K562 (cell line): ENCODE data around the gene ADAT1. TPM values are rescaled to one million over a fixed set of nuclear protein-coding genes. Genes with fewer than 3 reads are reported as not detected.
A peak's percentile ranks its signal among the peaks of the same experiment; 100 is the strongest.

Source experiments
- AFF1 ChIP-seq, 2 experiments: fragments of 450-650 bp; IDR thresholded peaks; 2 replicates each; pipeline ENCODE4 v1.6.1; 2018; ENCODE audit warnings: mild to moderate bottlenecking in 2 of 2, low read depth in 1 of 2; ENCODE audit not compliant: partially characterized antibody in 2 of 2
- CREB3 ChIP-seq: fragments of 450-650 bp; conservative IDR thresholded peaks from 2 replicates; pipeline ENCODE4 v1.6.1; 2016; ENCODE audit warnings: missing genetic modification characterization, low read depth, mild to moderate bottlenecking, missing compliant biosample characterization, moderate library complexity
- DPF2 ChIP-seq: fragments of 450-650 bp; IDR thresholded peaks from 2 replicates; pipeline ENCODE4 v1.6.1; 2016
- FOXO4 ChIP-seq: fragments of 450-650 bp; formaldehyde crosslinking; IDR thresholded peaks from 2 replicates; pipeline ENCODE4 v1.4.0; 2020; ENCODE audit warnings: mild to moderate bottlenecking, moderate library complexity
- GTF2B ChIP-seq: IDR thresholded peaks from 2 replicates; pipeline ENCODE4 v1.6.1; 2011; ENCODE audit not compliant: insufficient read length; ENCODE audit errors: extremely low read depth
- MAFG ChIP-seq: fragments of 450-650 bp; conservative IDR thresholded peaks from 2 replicates; pipeline ENCODE4 v1.6.1; 2016; ENCODE audit warnings: missing genetic modification characterization, missing compliant biosample characterization
- MEF2A ChIP-seq: IDR thresholded peaks from 2 replicates; pipeline ENCODE4 v1.6.1; 2011; ENCODE audit warnings: low read depth, mild to moderate bottlenecking, low read length, moderate library complexity; ENCODE audit not compliant: control insufficient read depth
- PHF20 ChIP-seq: fragments of 450-650 bp; IDR thresholded peaks from 2 replicates; pipeline ENCODE4 v1.6.1; 2018; ENCODE audit not compliant: partially characterized antibody
- PREB ChIP-seq: sonication (generic); formaldehyde crosslinking; IDR thresholded peaks from 2 replicates; pipeline ENCODE4 v1.8.1; 2023; ENCODE audit warnings: mild to moderate bottlenecking, missing genetic modification reagents
- PYGO2 ChIP-seq: fragments of 450-650 bp; IDR thresholded peaks from 2 replicates; pipeline ENCODE4 v1.6.1; 2016; ENCODE audit warnings: mild to moderate bottlenecking, missing genetic modification characterization, moderate library complexity, missing compliant biosample characterization
- SIRT6 ChIP-seq: IDR thresholded peaks from one replicate; pipeline ENCODE4 v1.6.1; 2012; ENCODE audit warnings: low read depth, mild to moderate bottlenecking, control low read depth, inconsistent platforms, low read length, moderate library complexity
- SMAD3 ChIP-seq: fragments of 450-650 bp; formaldehyde crosslinking; conservative IDR thresholded peaks from 2 replicates; pipeline ENCODE4 v1.4.0; 2020; ENCODE audit warnings: mild to moderate bottlenecking
- SREBF2 ChIP-seq: sonication (generic); formaldehyde crosslinking; IDR thresholded peaks from 2 replicates; pipeline ENCODE4 v1.4.0; 2020; ENCODE audit warnings: mild to moderate bottlenecking, missing genetic modification reagents
- STAT5B ChIP-seq: fragments of 250-450 bp; sonication (Bioruptor Pico); IDR thresholded peaks from 2 replicates; pipeline ENCODE4 v1.8.0; 2021; ENCODE audit warnings: mild to moderate bottlenecking, inconsistent platforms
- TCFL5 ChIP-seq: fragments of 250-450 bp; sonication (Bioruptor Pico); conservative IDR thresholded peaks from 2 replicates; pipeline ENCODE4 v1.6.1; 2021; ENCODE audit warnings: mild to moderate bottlenecking, moderate library complexity, matching md5 sums
- ZBTB2 ChIP-seq: fragments of 450-650 bp; IDR thresholded peaks from 2 replicates; pipeline ENCODE4 v1.6.1; 2016; ENCODE audit warnings: antibody characterized with exemption
- ZFX ChIP-seq: sonication (generic); formaldehyde crosslinking; IDR thresholded peaks from 2 replicates; pipeline ENCODE4 v1.8.0; 2022; ENCODE audit warnings: mild to moderate bottlenecking, missing genetic modification reagents, moderate library complexity
- ZNF41 ChIP-seq: fragments of 250-450 bp; sonication (Bioruptor Pico); conservative IDR thresholded peaks from 2 replicates; pipeline ENCODE4 v1.4.0; 2020; ENCODE audit warnings: mild to moderate bottlenecking
- polyA plus RNA-seq, 8 experiments: library from polyadenylated mRNA; depleted of rRNA in 4 of 8; stranded (reverse) in 5 of 8; unstranded in 3 of 8; fragments of >200 nt; fragmentation: Nextera tagmentation in 2 of 8; fragmentation: Illumina TruSeq in 1 of 8; extraction: Ambion mirVana in 2 of 8; extraction: Trizol in 1 of 8; gene quantifications; 2 replicates each; pipeline versions ENCODE4 v1.2.1 to v1.2.3, GENCODE V29; 2011 to 2014; ENCODE audit warnings: inconsistent platforms in 1 of 8, missing spikeins in 1 of 8
- total RNA-seq, 7 experiments: library from RNA; depleted of rRNA in 6 of 7; stranded (reverse); fragments of >200 nt in 6 of 7; fragmentation: Illumina TruSeq in 2 of 7; extraction: Trizol in 2 of 7; gene quantifications; 2 replicates each; pipeline versions ENCODE4 v1.2.1 to v1.2.3, GENCODE V29; 2011 to 2021; ENCODE audit warnings: low replicate concordance in 1 of 7

Gene ADAT1
- total and polyA plus RNA-seq, 9 of the 15 experiments (the other 6 are each of a cell fraction or from before 2014, with no cell fraction given): 16.0 to 36.7 (median 28.2) TPM

- TF ChIP-seq PREB (CRISPR knock-in tag) (no peak), ZFX (CRISPR knock-in tag) (no peak), PHF20 (no peak), CREB3 (no peak), ZBTB2 (no peak), SREBF2 (CRISPR knock-in tag) (no peak), ZNF41 (no peak), TCFL5 (CRISPR knock-in tag) (no peak), DPF2 (peak; percentile 58; the same call in 1 of the 2 replicates), STAT5B (CRISPR knock-in tag) (no peak), MAFG (no peak), SIRT6 (no peak), GTF2B (no peak), SMAD3 (CRISPR knock-in tag) (no peak), PYGO2 (tag) (no peak), MEF2A (no peak), AFF1 (IDR thresholded peaks at IDR 0.05; ENCODE audit: low read depth in 1 of 2, partially characterized antibody in 2 of 2) (peak in 1 of 2 experiments; percentile 40), FOXO4 (no peak)
Observed at GRCh38 chr16:75565640-75566039, 57.4 kb downstream of the ADAT1 start (continued).
